Eye (tissue), 1 donor: ENCODE results near the gene TNK1.
"Not testable (repeated sequence)": the region's sequence is repeated elsewhere in the genome, so short reads cannot be mapped to it uniquely, and the experiment has no call there.

Source experiments
- DNase-seq: peaks from one replicate; pipeline ENCODE4 v3.0.0-alpha.2; 2015

Gene TNK1

DNA sequence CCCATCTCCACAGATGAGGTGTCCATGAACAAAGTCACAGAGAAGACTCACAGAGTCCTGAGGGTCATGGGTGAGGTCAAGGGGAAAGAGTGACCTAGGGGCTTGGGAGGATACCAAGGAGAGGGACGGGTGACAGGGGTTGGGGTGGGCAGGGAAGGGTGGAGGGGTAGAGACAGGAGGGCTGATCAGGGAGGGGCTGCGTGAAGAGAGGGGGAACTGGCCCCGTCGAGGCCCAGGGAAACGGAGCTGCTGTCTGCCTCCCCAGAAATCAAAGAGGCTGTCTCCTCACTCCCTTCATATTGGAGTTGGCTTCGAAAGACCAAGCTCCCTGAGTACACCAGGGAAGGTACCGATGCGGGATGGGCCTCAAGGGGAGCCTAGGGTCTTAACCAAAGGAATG, 25.3 kb upstream of the TNK1 start:
- DNase-seq, result no peak

DNA sequence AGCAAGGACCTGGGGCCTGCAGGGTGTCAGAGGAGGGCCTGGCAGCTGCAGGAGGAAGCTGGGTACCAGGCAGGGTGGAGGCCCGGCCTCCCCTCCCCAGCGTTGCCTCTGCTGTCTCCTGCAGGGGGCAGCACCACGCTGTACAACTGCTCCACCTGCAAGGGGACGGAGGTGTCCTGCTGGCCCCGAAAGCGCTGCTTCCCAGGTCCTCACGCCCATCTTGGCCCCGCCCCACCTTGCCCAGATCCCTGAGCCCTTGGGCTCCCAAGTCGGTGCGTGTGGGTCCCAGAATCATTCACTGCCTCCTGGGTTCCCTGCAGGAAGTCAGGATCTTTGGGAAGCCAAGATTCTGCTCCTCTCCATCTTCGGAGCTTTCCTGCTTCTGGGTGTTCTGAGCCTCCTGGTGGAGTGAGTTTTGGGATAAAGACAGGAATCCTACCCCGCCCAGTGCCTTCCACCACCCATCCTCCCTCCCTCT, 24.8 kb upstream of the TNK1 start:
- DNase-seq, result peak; percentile 86

DNA sequence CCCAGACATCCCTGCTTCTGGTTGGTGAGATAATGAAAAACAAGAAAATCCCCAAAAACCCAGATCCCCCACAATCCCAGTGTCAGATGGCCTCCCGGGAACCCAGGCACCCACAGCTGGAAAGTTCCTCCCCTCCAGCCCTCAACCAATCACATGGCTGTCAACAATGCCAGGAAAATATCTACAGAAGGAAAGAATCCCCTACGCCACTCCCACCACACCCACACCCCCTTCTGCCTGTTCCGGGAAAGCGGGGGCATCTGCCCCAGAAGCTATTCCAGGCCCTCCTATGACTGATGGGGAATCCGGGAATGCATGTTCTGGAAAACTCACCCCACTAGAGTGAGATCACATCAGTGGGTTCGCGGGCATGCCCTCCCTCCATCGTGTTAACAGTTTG, 24.1 kb upstream of the TNK1 start:
- DNase-seq, result no peak

DNA sequence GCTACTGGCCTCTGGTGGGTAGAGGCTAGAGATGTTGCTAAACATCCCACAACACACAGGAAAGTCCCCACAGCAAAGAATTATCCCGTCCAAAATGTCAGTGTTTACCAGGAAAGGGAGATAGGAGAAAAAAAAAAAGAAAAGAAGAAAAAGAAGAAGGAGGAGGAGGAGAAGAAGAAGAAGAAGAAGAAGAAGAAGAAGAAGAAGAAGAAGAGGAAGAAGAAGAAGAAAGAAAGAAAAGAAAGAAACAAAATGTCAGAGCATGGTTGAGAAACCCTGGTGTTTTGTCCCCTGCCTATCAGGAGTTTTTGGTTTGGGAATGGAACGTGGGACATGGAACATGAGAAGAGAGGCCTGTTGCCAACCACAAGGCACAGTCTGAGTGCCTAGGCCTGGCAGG, 23.5 kb upstream of the TNK1 start:
- no peak for DNase-seq

DNA sequence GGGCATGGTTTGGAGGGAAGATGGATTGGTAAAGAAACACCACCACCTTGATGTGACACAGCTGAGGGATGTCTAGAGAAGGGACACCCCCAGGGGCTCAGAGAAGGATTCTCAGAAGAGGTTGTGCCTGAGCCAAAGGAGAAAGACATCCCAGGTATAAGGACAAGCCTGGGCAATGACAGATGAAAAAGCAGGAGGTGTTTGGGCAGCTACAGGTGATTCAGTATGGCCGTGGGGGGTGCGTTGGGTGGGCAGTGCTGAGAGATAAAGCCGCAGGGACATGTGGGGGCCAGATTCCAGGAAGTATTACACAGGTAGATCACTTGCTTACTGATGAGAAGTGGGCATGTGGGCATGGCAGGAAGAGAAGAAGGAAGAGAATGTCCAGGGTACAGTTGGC, 19.0 kb upstream of the TNK1 start:
- no peak for DNase-seq

DNA sequence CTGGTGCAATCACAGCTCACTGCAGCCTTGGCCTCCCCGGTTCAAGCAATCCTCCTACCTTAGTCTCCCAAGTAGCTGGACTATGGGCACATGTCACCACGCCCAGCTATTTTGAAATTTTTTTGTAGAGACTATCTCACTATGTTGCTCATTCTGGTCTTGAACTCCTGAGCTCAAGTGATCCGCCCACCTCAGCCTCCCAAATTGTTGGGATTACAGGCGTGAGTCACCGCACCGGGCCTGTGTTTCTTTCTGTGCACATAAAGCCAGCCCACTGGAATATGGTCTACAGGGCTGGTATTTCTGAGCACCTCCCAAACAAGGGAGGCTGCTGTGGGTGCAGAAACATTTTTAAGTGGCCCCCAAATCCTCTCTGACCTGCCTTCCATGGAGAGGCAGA, 17.6 kb upstream of the TNK1 start:
- no peak for DNase-seq

DNA sequence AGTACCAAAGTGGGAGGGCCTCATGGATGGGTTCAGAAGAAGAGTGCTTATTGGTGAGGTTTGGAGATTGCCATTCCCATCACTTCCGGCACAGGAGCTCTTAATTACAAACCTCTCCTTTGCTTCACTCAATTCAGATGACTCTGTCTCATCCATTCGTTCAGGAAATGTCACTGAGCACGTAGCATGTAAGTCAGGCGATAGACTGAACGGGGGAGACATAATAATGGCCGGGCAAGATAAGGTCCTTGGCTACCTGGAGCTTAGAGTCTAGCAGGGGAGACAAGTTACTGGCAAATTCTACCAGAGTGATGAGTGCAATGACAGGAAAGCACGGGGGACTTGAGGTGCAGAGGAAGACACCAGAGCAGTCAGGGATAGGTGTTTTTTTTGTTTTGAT, 14.9 kb upstream of the TNK1 start:
- DNase-seq, result not testable (repeated sequence)

DNA sequence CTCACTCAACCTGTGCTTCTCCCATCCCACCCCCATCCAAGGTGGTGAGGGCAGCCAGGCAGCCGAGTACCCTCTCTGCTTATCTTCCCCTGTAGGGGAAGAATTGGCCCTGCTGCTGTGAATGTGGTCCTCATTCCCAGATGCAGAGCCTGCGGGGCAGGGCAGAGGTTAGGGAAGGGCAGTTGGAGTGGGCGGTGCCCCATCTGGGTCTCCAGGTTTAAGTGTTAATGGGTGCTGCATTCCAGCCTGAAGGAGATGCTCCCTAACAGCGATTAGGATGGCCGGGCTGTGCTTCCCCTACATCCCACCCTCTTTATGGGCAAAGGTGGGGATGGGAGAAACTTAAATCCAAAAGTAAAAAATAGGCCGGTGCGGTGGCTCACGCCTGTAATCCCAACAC, 13.8 kb upstream of the TNK1 start:
- DNase-seq, result no peak

DNA sequence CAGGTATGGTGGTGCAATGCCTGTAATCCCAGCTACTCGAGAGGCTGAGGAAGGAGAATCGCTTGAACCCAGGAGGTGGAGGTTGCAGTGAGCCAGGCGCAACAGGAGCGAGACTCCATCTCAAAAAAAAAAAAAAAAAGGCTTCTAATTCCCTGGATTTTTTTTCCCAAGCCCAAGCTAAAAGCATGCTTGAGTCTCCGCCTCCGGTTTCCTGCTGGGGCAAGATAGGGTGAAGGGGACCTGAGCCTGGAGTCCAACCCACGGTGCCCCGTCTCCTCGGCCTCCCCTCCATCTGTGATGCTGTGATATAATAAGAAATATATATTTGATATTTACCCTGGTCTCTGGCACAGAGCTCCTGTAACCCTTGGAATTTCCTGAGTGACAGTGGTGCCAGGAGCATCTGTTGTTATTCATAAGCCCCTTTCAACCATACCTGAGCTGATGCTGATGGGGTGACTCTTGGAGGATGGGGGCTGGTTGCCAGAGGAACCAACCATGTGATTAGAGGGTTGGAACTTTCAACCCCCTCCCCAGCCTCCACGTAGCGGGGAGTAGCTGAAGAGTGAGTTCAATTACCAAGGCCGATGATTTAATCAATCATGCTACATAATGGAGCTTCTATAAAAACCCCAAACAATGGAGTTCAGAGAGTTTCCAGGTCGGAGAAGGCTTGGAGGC, 12.8 kb upstream of the TNK1 start:
- no peak for DNase-seq

DNA sequence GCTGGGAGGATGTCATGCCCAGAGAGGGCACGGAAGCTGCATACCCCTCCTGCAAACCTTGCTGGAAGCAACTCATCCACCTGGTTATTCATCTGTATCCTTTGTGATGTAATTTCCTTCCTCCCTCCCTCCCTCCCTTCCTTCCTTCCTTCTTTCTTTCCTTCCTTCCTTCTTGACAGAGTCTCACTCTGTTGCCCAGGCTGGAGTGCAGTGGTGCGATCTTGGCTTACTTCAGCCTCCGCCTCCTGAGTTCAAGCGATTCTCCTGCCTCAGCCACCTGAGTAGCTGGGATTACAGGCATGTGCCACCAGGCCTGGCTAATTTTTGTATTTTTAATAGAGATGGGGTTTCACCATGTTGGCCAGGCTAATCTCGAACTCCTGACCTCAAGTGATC, 12.3 kb upstream of the TNK1 start:
- not testable (repeated sequence) for DNase-seq

DNA sequence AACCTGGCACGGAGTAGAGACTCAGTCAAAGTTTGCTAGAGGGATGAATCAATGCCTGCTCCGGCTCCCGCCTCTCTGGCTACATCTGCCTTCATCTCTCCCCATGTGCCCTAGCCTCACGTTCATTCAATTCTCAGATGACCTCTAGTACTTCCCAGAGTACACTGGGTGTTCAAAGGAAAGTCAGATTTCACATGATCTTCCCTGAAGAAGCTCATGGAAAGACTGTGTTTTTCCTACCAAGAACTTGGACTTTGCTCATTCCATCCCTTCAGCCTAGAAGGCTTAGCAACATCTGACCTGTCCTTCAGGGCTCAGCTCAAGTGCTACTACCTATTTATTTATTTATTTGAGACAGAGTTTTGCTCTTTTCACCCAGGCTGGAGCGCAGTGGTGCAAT, 11.1 kb upstream of the TNK1 start:
- DNase-seq, result no peak

DNA sequence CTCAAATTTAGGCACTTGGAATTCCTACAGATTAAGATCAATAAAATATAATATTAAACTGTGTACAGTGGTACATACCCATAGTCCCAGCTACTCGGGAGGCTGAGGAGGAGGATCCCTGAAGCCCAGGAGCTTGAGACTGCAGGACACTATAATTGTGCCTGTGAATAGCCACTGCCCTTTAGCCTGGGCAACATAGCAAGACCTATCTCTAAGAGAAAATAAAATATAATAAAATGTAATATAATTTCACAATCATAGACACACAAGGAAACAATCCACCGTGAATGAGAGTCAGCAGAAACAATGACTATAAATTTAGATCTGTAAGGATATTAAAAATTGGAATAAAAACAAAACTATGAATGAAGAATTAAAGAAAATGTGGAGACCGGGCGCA, 10.0 kb upstream of the TNK1 start:
- DNase-seq, result no peak

DNA sequence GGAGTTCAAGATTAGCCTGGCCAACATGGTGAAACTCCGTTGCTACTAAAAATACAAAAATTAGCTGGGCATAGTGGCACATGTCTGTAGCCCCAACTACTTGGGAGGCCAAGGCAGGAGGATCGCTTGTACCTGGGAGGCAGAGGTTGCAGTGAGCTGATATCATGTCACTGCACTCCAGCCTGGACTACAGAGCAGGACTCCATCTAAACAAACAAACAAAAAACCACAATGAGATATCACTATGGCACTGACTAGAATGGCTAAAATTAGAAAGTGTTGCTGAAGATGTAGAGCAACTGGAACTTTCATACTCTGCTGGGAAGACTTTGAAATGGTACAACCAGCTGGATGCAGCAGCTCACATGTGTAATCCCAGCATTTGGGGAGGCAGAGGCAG, 6.5 kb upstream of the TNK1 start:
- DNase-seq, result no peak

DNA sequence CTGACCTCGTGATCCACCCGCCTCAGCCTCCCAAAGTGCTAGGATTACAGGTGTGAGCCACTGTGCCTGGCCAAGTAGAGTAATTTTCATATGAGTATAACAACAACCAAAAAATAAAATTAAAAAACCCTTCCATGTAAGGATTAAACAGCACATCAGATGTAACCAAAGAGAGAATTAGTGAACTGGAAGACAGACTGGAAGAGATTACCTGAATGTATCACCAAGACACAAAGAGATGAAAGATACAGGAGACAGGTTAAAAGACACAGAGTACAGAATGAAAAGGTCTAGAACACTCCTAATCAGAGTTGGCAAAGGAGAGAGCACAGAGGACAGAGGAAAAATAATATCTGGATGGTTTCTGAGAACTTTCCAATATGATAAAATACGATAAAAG, 1.8 kb upstream of the TNK1 start:
- DNase-seq, result no peak

DNA sequence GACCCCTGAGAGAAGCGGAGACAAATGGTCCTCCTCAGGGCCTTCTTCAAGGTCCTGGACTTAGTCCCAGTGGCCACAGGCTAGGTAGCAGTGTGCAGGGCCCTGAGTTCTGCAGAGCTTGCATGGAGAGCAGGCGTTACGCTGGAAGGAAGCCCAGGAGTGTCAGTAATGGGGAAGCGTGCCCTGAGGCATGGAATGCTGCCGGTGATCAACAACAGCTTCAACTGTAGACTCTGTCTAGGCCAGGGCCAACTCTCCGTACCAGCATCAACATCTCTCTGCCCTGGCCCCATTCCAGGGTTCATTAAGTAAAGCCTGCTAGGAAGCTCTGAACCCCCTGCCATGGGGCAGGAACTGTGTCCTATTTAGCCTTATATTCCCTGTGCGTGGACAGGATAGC, 568 bp upstream of the TNK1 start:
- peak; percentile 43 for DNase-seq

DNA sequence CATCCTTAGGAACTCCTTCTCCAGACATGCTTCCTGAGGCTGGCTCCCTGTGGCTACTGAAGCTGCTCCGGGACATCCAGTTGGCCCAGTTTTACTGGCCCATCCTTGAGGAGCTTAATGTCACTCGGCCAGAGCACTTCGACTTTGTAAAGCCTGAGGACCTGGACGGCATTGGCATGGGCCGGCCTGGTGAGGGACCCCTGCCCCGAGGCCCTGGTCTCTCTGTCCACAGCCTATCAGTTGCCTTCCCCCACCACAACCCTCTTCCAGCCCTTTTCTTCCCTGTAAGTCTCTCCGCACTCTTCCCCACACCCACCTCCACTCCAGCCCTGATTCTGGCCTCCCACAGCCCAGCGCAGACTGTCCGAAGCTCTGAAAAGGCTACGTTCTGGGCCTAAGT, 2.0 kb downstream of the TNK1 start:
- no peak for DNase-seq

DNA sequence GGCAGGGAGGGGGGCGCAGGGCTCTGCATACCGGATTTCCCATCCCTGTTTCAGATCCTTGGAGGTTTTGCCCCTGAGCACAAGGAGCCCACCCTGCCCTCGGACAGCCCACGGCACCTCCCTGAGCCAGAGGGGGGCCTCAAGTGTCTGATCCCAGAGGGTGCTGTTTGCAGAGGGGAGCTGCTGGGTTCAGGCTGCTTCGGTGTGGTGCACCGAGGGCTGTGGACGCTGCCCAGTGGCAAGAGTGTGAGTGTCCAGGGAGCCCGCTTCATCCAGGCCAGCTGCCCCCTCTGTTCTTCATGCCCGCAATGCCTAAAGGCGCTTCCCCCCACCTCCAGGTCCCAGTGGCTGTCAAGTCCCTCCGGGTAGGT, 2.5 kb downstream of the TNK1 start:
- DNase-seq, result no peak

DNA sequence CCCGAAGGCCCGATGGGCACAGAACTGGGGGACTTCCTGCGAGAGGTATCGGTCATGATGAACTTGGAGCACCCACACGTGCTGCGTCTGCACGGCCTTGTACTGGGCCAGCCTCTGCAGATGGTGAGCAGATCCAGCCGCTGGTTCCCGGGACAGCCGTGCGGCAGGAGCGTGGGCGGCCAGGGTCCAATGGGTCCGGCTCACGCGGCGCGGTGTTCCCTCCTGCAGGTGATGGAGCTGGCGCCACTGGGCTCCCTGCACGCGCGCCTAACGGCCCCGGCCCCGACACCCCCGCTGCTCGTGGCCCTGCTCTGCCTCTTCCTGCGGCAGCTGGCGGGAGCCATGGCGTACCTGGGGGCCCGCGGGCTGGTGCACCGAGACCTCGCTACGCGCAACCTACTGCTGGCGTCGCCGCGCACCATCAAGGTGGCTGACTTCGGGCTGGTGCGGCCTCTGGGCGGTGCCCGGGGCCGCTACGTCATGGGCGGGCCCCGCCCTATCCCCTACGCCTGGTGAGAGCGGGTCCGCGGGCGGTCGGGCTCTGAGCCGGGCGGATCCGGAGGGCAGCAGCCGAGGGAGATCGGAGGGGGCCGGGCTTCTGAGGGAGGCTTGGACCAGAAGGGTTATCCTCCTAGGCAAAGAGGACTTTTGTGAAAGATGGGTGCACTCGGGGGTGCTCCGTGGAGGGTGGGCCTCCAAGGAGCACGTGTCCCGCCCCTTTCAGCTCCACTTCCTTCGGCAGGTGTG, 3.0 kb downstream of the TNK1 start:
- peak; percentile 87 for DNase-seq

DNA sequence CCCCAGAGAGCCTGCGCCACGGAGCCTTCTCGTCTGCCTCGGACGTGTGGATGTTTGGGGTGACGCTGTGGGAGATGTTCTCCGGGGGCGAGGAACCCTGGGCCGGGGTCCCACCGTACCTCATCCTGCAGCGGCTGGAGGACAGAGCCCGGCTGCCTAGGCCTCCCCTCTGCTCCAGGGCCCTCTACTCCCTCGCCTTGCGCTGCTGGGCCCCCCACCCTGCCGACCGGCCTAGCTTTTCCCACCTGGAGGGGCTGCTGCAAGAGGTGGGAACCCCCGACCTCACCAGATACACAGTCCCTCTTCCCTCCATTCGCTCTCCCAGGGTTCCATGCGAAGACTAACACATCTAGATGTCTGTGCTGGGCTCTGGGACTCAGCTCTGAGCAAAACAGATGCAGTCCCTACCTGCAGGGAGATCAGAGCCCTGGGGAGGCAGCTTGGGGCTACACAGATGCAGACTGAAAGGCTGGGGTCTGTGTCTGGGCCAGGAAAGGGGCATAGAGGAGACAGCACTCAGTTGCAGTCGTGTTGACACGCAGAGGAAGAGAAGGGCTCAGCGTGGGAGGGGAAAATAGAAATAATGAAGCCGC, 3.7 kb downstream of the TNK1 start:
- peak; percentile 37 for DNase-seq

DNA sequence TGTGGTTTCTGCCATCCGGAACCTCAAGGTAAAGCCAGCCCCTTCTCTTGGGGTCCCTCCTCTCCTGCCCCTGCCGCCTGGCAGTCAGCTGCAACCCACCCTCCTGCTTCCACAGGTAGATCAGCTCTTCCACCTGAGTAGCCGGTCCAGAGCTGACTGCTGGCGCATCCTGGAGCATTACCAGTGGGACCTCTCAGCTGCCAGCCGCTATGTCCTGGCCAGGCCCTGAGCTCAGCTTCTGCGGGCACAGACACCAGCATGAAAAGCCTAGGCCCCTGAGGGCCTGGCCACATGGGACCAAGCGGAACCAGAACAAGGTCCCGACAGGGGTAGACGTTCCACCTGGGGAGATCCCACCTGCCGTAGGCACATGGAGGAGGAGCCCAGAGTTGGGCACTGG, 8.0 kb downstream of the TNK1 start:
- no peak for DNase-seq

DNA sequence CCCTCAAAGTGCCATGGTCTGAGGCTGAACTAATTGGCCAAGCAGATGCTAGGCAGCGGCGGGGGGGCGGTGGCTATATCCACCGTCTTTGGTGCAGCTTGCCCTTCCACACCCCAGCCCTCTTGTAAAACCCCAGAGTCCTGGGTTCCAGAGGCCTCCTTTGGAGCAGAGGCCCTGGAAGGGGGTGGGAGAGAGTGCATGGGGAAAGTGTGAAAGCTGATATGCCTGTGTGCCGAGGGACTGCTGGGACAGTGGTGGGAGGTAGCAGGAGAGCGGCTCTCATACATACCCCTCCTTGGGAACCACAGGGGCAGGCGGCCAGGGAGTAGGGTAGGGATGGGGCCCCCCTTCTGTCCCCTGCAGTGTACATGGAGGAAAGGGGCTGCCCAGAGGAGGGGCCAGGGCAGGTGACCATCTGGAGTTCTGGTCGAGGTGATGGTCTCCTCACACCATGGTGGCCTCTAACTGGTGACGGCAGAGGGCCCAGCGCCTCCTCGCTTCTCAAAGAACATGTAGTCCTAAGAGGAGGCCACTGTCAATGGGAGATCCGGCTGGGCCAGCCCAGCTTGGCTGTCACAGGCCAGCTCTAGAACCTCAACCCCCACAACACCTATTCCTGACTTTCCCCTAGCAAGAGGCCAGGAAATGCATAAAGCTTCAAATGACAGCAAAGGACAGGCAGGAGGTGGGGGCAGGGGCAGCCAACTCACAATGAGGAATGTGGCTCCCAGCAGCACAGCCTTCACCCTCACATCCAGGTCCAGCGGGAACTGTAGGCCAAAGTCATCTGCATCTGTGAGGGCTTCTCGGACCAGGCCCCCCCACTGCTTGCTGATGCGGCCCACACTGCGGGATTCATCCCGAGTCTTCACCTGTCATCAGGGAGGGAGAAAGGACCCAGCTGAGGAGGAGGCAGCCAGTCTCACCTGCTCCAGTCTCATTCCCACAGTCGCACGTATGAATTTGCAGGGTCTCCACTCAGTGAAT, 9.3 kb downstream of the TNK1 start:
- no peak for DNase-seq

DNA sequence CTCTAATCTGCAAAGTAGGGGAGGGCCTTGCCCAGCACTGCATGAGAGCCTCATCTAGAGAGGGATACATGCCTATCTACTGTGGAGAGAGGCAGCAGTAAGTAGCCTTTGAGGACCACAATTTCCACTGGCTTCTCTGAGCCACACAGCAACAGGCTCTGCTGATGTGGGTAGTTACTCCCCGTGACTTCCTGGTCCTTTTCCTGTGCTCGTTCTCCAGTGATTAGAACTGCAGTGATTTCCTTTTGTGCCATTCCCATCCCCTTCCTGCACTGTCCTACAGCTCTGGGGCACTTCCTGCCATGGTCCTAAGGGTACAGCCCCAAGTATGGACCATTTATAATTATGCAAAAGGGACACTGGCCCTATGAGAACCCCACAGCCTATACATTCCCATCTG, 10.4 kb downstream of the TNK1 start:
- DNase-seq, result no peak
